CD4-positive, CD25-positive, alpha-beta regulatory T cell (primary cell): ENCODE data around the gene HACD1. TPM values are rescaled to one million over a fixed set of nuclear protein-coding genes. Genes with fewer than 3 reads are reported as not detected.

ENCODE experiments used
- ATAC-seq, 2 donors: fragments of 150-1000 bp; cut with Tn5 transposase; one replicate each; pipeline ENCODE4 v1.10.0; 2021; ENCODE audit warnings: low read depth in 2 of 2, moderate number of reproducible peaks in 2 of 2, moderate library complexity in 1 of 2
- DNase-seq, 3 donors: peaks; one replicate each; pipeline versions ENCODE4 v3.0.0 to v3.0.0-alpha.2; 2012 to 2022; ENCODE audit warnings: mixed read lengths in 1 of 3
- H3K27ac ChIP-seq: one replicate; pipeline ENCODE4 v1.7.0; 2013; ENCODE audit warnings: mild to moderate bottlenecking, low read length; ENCODE audit not compliant: insufficient read depth, poor library complexity, severe bottlenecking
- H3K27me3 ChIP-seq: one replicate; pipeline ENCODE4 v1.7.0; 2013; ENCODE audit warnings: low read length; ENCODE audit not compliant: control insufficient read depth, insufficient read depth
- H3K36me3 ChIP-seq: one replicate; pipeline ENCODE4 v1.7.0; 2013; ENCODE audit warnings: mild to moderate bottlenecking, low read length, moderate library complexity; ENCODE audit not compliant: control insufficient read depth, insufficient read depth
- H3K4me1 ChIP-seq: 2 replicates; pipeline ENCODE4 v1.7.0; 2013; ENCODE audit warnings: mild to moderate bottlenecking, low read length; ENCODE audit not compliant: insufficient read depth, control insufficient read depth, poor library complexity, severe bottlenecking
- H3K4me3 ChIP-seq: one replicate; pipeline ENCODE4 v1.7.0; 2013; ENCODE audit warnings: low read depth, mild to moderate bottlenecking, low read length, moderate library complexity
- H3K9me3 ChIP-seq, 2 experiments: 1 replicate in 1 of 2; 2 replicates in 1 of 2; pipeline ENCODE4 v1.7.0; 2013; ENCODE audit warnings: low read length in 2 of 2, mild to moderate bottlenecking in 1 of 2, moderate library complexity in 1 of 2; ENCODE audit not compliant: control insufficient read depth in 2 of 2
- H3K27ac Mint-ChIP-seq, 3 donors: one replicate each; pipeline ENCODE4 v1.8.0; 2020 to 2022; ENCODE audit warnings: mild to moderate bottlenecking in 3 of 3, mixed read lengths in 3 of 3, moderate library complexity in 2 of 3
- H3K27me3 Mint-ChIP-seq: one replicate; pipeline ENCODE4 v1.8.0; 2022; ENCODE audit warnings: mild to moderate bottlenecking, mixed read lengths
- H3K36me3 Mint-ChIP-seq: one replicate; pipeline ENCODE4 v1.8.0; 2020; ENCODE audit warnings: mixed read lengths
- H3K4me1 Mint-ChIP-seq, 4 donors: one replicate each; pipeline ENCODE4 v1.8.0; 2020 to 2022; ENCODE audit warnings: mixed read lengths in 4 of 4, mild to moderate bottlenecking in 1 of 4
- H3K4me3 Mint-ChIP-seq, 4 donors: one replicate each; pipeline ENCODE4 v1.8.0; 2020 to 2022; ENCODE audit warnings: mild to moderate bottlenecking in 4 of 4, mixed read lengths in 4 of 4, moderate library complexity in 3 of 4
- H3K9me3 Mint-ChIP-seq, 7 donors: one replicate each; pipeline ENCODE4 v1.8.0; 2020 to 2022; ENCODE audit warnings: mixed read lengths in 7 of 7, mild to moderate bottlenecking in 3 of 7, moderate library complexity in 2 of 7
- polyA plus RNA-seq, 4 donors: library from polyadenylated mRNA; unstranded; fragments of 300-500 nt; fragmentation: Illumina TruSeq; gene quantifications; one replicate each; pipeline ENCODE4 v1.2.3, GENCODE V29; 2021
- total RNA-seq: library from RNA; stranded (reverse); gene quantifications from one replicate; pipeline ENCODE4 v1.2.3, GENCODE V29; 2022

HACD1 gene
- total and polyA plus RNA-seq, 5 donors from 2014 or later = 22.0 to 65.8 (median 40.4) TPM

DNA sequence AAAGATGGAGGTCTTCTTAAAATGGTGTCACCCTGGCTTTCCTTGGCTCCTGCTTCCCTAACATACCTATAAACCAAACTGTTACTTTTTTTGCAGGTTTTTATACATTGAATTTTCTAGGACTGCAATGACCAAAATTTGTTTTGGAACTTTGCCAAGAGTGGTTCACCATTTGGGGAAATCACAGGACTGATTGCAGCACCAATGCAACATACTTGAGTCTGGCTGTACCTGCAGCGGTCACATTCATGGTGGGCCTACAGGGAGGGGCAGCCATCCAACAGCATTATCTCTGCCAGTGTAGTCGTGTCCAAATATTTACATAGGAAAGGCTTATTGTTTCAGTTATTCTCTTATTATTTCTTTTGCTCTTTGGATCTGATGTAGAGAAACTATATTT lies 69.0 kb downstream of the HACD1 start:
- Histone ChIP-seq H3K27me3 (no peaks in the 10 kb centered on the region), H3K4me3 (no peak overlapping the region), H3K9me3 (no peaks in the 10 kb centered on the region), H3K27ac (no peak overlapping the region), H3K4me1 (no peaks in the 10 kb centered on the region), H3K36me3 (no peaks in the 10 kb centered on the region)
- H3K27me3 Mint-ChIP-seq = no peaks in the 10 kb centered on the region
- peaks cover 0 to 1% (median 0%) of the 10 kb centered on the region in 7 donors for H3K9me3 Mint-ChIP-seq
- peaks cover 0 to 5% (median 0%) of the 10 kb centered on the region in 4 donors for H3K4me1 Mint-ChIP-seq
- no peak for DNase-seq
- ATAC-seq = no peak
- peaks cover 3% of the 10 kb centered on the region for H3K36me3 Mint-ChIP-seq
- no peak overlapping the region for H3K4me3 Mint-ChIP-seq
- no peak overlapping the region for H3K27ac Mint-ChIP-seq

DNA sequence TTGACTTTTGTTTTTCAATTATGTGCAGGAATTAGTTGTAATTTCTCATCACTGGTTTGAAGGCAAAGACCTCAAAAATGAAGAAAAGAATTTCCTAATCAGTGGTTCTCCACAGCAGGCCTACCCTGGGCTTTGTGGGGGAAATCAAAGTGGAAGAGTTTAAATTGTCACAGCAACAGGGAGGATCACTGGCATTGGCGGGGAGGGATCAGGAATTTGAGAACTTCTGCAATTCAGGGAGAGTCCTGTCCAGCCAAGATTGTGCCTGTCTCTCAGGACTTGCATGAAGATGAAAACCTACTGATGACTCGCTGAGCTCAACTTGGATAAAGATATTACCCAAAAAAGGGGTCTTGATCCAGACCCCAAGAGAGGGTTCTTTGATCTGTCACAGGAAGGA lies 70.1 kb downstream of the HACD1 start:
- Mint-ChIP-seq H3K9me3 (peaks cover 0 to 1% (median 0%) of the 10 kb centered on the region in 7 donors), H3K4me1 (peaks cover 0 to 5% (median 0%) of the 10 kb centered on the region in 4 donors), H3K27me3 (no peaks in the 10 kb centered on the region), H3K36me3 (peaks cover 3% of the 10 kb centered on the region), H3K27ac (no peak overlapping the region), H3K4me3 (no peak overlapping the region)
- no peak overlapping the region for H3K27ac ChIP-seq
- no peaks in the 10 kb centered on the region for H3K4me1 ChIP-seq
- no peaks in the 10 kb centered on the region for H3K27me3 ChIP-seq
- H3K36me3 ChIP-seq = no peaks in the 10 kb centered on the region
- ATAC-seq = no peak
- no peak overlapping the region for H3K4me3 ChIP-seq
- DNase-seq = no peak
- H3K9me3 ChIP-seq = no peaks in the 10 kb centered on the region

DNA sequence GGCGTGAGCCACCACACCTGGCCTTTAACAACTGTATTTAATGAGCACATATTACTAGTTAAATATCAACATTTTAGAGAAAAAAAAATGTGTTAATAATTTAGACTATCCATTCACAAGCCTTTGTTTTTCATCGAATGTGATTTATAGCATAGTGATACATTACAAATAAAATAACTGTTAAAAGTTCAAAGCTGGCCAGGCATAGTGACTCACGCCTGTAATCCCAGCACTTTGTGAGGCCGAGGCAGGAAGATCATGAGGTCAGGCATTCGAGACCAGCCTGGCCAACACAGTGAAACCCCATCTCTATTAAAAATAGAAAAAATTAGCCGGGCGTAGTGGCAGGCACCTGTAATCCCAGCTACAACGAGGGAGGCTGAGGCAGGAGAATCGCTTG lies 72.7 kb downstream of the HACD1 start:
- Mint-ChIP-seq H3K4me3 (no peak overlapping the region), H3K9me3 (peaks cover 0 to 2% (median 0%) of the 10 kb centered on the region in 7 donors), H3K27me3 (peaks cover 4% of the 10 kb centered on the region), H3K27ac (no peak overlapping the region), H3K4me1 (peaks cover 0 to 5% (median 0%) of the 10 kb centered on the region in 4 donors), H3K36me3 (no peaks in the 10 kb centered on the region)
- DNase-seq (no peak), ATAC-seq (no peak)
- no peak overlapping the region for H3K27ac ChIP-seq
- H3K36me3 ChIP-seq = no peaks in the 10 kb centered on the region
- peaks cover 0 to 2% of the 10 kb centered on the region in 2 experiments for H3K9me3 ChIP-seq
- no peaks in the 10 kb centered on the region for H3K4me1 ChIP-seq
- H3K4me3 ChIP-seq = no peak overlapping the region
- no peaks in the 10 kb centered on the region for H3K27me3 ChIP-seq

Other genes with a start within 250 kb of the HACD1 start
- 10.8 TPM for gene ST8SIA6, start 162.8 kb downstream of the HACD1 start, total RNA-seq
- gene ST8SIA6, start 162.8 kb downstream of the HACD1 start, polyA plus RNA-seq = 1 to 10 TPM; 5.6 to 9.3 (median 8.2) TPM
- gene STAM, start 26.8 kb upstream of the HACD1 start, total RNA-seq = 154 TPM
- 10 to 100 TPM; 48.0 to 93.3 (median 67.0) TPM for gene STAM, start 26.8 kb upstream of the HACD1 start, polyA plus RNA-seq
- 0.10 TPM for gene TMEM236, start 134.8 kb upstream of the HACD1 start, total RNA-seq
- gene TMEM236, start 134.8 kb upstream of the HACD1 start, polyA plus RNA-seq = under 1 TPM in 2 of 4 donors, not detected in 2; 0.13 to 0.15 TPM
- 0.37 TPM for gene MRC1, start 192.0 kb upstream of the HACD1 start, total RNA-seq
- gene MRC1, start 192.0 kb upstream of the HACD1 start, polyA plus RNA-seq = 1 to 10 TPM in 2 of 4 donors, under 1 TPM in 2; 0.24 to 1.8 (median 1.1) TPM